HL-60/S4 treated with phorbol 12-myristate 13-acetate at 8.2 ng/mL for 4 days and 3 days (cell line): ENCODE measurements around the gene CTBP2.

Experiments
- in situ Hi-C: fragments of 300-500 bp; cut with MboI; formaldehyde crosslinking; loops from 2 replicates; pipeline ENCODE4 v1.15.0; 2022; ENCODE audit warnings: low sequenced_read_pairs

Gene CTBP2

GRCh38 chr10:124956764-124957163 is 203.6 kb downstream of the CTBP2 start:
- in situ Hi-C loops = no loop called here

GRCh38 chr10:124955868-124956267 is 204.5 kb downstream of the CTBP2 start:
- in situ Hi-C loops = no loop called here

- in situ Hi-C loops = no loop called here
These were observed 205.1 kb downstream of the CTBP2 start for GRCh38 chr10:124955243-124955642.

- in situ Hi-C loops = no loop called here
These were observed 206.9 kb downstream of the CTBP2 start for GRCh38 chr10:124953421-124953820.

- in situ Hi-C loops = no loop called here
These were observed 208.2 kb downstream of the CTBP2 start for GRCh38 chr10:124952123-124952522.

GRCh38 chr10:124949543-124949942 is 210.8 kb downstream of the CTBP2 start:
- in situ Hi-C loops = no loop called here

- in situ Hi-C loops = no loop called here
These were observed 213.4 kb downstream of the CTBP2 start for GRCh38 chr10:124946945-124947344.

- in situ Hi-C loops = no loop called here
These were observed 215.4 kb downstream of the CTBP2 start for GRCh38 chr10:124944982-124945381.

GRCh38 chr10:124943301-124944092 is 216.9 kb downstream of the CTBP2 start:
- in situ Hi-C loops = no loop called here

- in situ Hi-C loops = no loop called here
These were observed 217.8 kb downstream of the CTBP2 start for GRCh38 chr10:124942317-124943169.

GRCh38 chr10:124941823-124942222 is 218.5 kb downstream of the CTBP2 start, which contains the start of gene ZRANB1:
TSS of gene ZRANB1 (plus strand) at chr10:124942123. CDS start at chr10:124942494, 371 bp downstream.
- in situ Hi-C loops = no loop called here

- in situ Hi-C loops = no loop called here
These were observed 221.1 kb downstream of the CTBP2 start for GRCh38 chr10:124939290-124939689.

- in situ Hi-C loops = no loop called here
These were observed 223.6 kb downstream of the CTBP2 start for GRCh38 chr10:124936813-124937212.

GRCh38 chr10:124935946-124936345 is 224.4 kb downstream of the CTBP2 start:
- in situ Hi-C loops = no loop called here
